Panc1 (cell line): ENCODE results near the gene ELP5. TPM values are rescaled to one million over a fixed set of nuclear protein-coding genes. Genes with fewer than 3 reads are reported as not detected.
A peak's percentile ranks its signal among the peaks of the same experiment; 100 is the strongest.

Experiments used
- ATAC-seq: fragments of 200-7000 bp; cut with Tn5 transposase; 2 replicates; pipeline ENCODE4 v1.9.1; 2020; ENCODE audit warnings: mild to moderate bottlenecking, moderate library complexity
- BruUV-seq: library from RNA; stranded (reverse); fragments of 400-500 nt; replicated peaks from 2 replicates; lab custom pipeline; 2021; lab: Mats Ljungman, UMichigan
- CTCF ChIA-PET: fragments of 300-600 bp; sonication (Branson Sonifier 250); formaldehyde crosslinking; loops from one replicate; lab custom pipeline; 2022; ENCODE audit warnings: antibody characterized with exemption; lab: Charles Lee
- POLR2A ChIA-PET: fragments of 300-600 bp; sonication (Branson Sonifier 250); formaldehyde crosslinking; loops from one replicate; lab custom pipeline; 2022; ENCODE audit warnings: antibody characterized with exemption; lab: Charles Lee
- DNase-seq: peaks from one replicate; pipeline ENCODE4 v3.0.0-alpha.2; 2010; ENCODE audit warnings: low read depth, low spot score
- H3K27ac ChIP-seq: 2 replicates; pipeline ENCODE4 v1.5.1; 2011; ENCODE audit warnings: mild to moderate bottlenecking, low read length, inconsistent platforms
- H3K27me3 ChIP-seq: fragments of 200-500 bp; sonication (Bioruptor generic); 2 replicates; pipeline ENCODE4 v1.6.0; 2014; ENCODE audit warnings: low read length, inconsistent platforms; ENCODE audit not compliant: control insufficient read depth, insufficient read depth
- H3K36me3 ChIP-seq: fragments of 200-500 bp; sonication (Bioruptor generic); 2 replicates; pipeline ENCODE4 v1.5.1; 2014; ENCODE audit warnings: inconsistent platforms, mild to moderate bottlenecking, low read length, moderate library complexity; ENCODE audit not compliant: control insufficient read depth, insufficient read depth
- H3K4me1 ChIP-seq: 2 replicates; pipeline ENCODE4 v1.5.1; 2011; ENCODE audit warnings: inconsistent platforms, mild to moderate bottlenecking, low read length, moderate library complexity; ENCODE audit not compliant: control insufficient read depth, insufficient read depth
- H3K4me3 ChIP-seq, 2 experiments: 2 replicates each; pipeline ENCODE4 v1.5.1; 2011 to 2012; ENCODE audit warnings: low read depth in 2 of 2, low read length in 2 of 2, mild to moderate bottlenecking in 2 of 2, inconsistent platforms in 1 of 2, moderate library complexity in 1 of 2
- H3K9me3 ChIP-seq: fragments of 200-500 bp; sonication (Bioruptor generic); 2 replicates; pipeline ENCODE4 v1.5.1; 2014; ENCODE audit warnings: low read depth, mild to moderate bottlenecking, inconsistent platforms, low read length, moderate library complexity; ENCODE audit not compliant: control insufficient read depth, insufficient read depth
- SIN3A ChIP-seq: IDR thresholded peaks from 2 replicates; pipeline ENCODE4 v1.6.1; 2012; ENCODE audit warnings: low read depth, mild to moderate bottlenecking, low read length, moderate library complexity, borderline replicate concordance; ENCODE audit not compliant: insufficient read depth
- TCF7L2 ChIP-seq: IDR thresholded peaks from 2 replicates; pipeline ENCODE4 v1.6.1; 2011; ENCODE audit warnings: mild to moderate bottlenecking, low read depth, low read length, inconsistent platforms
- in situ Hi-C: cut with HindIII; loops from 2 replicates; pipeline ENCODE4 v1.10.0; 2016; ENCODE audit warnings: low sequenced_read_pairs, low pct_unique_long_range_greater_than_20kb
- intact Hi-C: fragments of 100-400 bp; cut with micrococcal nuclease; formaldehyde crosslinking; loops from one replicate; pipeline ENCODE4 v1.10.0; 2022; ENCODE audit not compliant: unreplicated experiment
- total RNA-seq: library from RNA; stranded (reverse); gene quantifications from one replicate; pipeline ENCODE4 v1.2.1, GENCODE V29; 2021; ENCODE audit not compliant: unreplicated experiment
- TF ChIP-seq, protein P1 (sequence below): fragments of 450-650 bp; IDR thresholded peaks from 2 replicates; pipeline ENCODE4 v1.5.1; 2017; ENCODE audit warnings: mild to moderate bottlenecking
- TF ChIP-seq, protein P2 (sequence below), 2 experiments: IDR thresholded peaks; 2 replicates each; pipeline ENCODE4 v1.6.1; 2011 to 2012; ENCODE audit warnings: low read depth in 2 of 2, control low read depth in 1 of 2, low read length in 1 of 2, mild to moderate bottlenecking in 1 of 2, moderate library complexity in 1 of 2; ENCODE audit not compliant: insufficient read depth in 1 of 2

ELP5 gene
- total RNA-seq, 1 experiment from 2014 or later = 89.5 TPM

DNA sequence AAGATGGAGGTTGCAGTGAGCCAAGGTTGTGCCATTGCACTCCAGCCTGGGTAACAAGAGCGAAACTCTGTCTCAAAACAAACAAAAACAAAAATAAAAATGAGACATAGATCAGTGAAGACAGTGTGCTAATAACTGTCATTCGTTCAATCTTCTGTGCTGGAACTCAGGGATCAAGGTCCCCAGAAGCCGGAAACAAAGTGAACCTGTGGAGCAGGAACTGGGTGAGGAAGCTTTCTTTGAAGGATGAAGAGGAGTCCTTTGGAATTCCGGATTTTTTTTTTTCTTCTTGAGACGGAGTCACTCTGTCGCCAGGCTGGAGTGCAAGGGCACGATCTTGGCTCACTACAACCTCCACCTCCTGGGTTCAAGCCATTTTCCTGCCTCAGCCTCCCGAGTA, 27.4 kb downstream of the ELP5 start:
- in situ Hi-C loops = no loop called here
- POLR2A ChIA-PET = no interaction called here
- H3K27me3 ChIP-seq = no peaks in the 10 kb centered on the region
- CTCF ChIA-PET = no interaction called here
- ATAC-seq = no peak
- no TSS peak for BruUV-seq
- H3K27ac ChIP-seq = no peak overlapping the region
- intact Hi-C loops = no loop called here
- no peaks in the 10 kb centered on the region for H3K4me1 ChIP-seq
- no peak overlapping the region for H3K4me3 ChIP-seq
- no peaks in the 10 kb centered on the region for H3K36me3 ChIP-seq
- DNase-seq = no peak
- TF ChIP-seq, protein P1, sequence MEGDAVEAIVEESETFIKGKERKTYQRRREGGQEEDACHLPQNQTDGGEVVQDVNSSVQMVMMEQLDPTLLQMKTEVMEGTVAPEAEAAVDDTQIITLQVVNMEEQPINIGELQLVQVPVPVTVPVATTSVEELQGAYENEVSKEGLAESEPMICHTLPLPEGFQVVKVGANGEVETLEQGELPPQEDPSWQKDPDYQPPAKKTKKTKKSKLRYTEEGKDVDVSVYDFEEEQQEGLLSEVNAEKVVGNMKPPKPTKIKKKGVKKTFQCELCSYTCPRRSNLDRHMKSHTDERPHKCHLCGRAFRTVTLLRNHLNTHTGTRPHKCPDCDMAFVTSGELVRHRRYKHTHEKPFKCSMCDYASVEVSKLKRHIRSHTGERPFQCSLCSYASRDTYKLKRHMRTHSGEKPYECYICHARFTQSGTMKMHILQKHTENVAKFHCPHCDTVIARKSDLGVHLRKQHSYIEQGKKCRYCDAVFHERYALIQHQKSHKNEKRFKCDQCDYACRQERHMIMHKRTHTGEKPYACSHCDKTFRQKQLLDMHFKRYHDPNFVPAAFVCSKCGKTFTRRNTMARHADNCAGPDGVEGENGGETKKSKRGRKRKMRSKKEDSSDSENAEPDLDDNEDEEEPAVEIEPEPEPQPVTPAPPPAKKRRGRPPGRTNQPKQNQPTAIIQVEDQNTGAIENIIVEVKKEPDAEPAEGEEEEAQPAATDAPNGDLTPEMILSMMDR = no peak
- no peaks in the 10 kb centered on the region for H3K9me3 ChIP-seq

DNA sequence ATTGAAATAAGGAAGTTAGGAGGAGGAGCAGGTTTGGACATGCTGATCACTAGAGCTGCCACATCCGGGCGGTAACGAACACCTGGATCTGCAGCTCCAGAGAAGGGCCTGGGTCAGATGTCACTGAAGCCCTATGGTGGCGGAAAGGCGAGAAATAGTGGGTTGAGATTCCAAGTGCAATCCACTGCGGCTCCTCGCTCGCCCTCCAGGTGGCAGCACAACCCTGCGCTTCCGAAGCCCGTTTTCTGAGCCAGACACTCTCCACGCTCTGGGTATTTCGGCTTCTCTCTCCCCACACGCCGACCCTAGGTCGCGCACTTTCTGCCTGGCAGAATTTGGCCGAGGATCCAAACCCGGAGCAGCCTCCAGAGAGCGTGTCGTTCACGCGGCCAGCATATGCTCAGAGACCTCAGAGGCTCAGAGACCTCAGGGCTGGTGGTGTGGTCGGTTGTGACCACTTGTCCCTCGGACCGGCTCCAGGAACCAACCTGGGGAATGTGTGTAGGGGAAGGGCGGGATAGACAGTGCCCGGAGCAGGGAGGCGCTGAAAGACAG, 28.6 kb downstream of the ELP5 start:
- intact Hi-C loops = loop anchor here (2.0 kb wide), 1 partner anchor 16 kb away; no protein-coding TSS in a partner anchor
- in situ Hi-C loops = no loop called here
- CTCF ChIA-PET = interaction anchor here (1.0 to 1.8 kb wide), 2 partner anchors 16 to 33 kb away, joined by 4 to 13 read pairs; no protein-coding TSS in a partner anchor

More for the DNA sequence above, 28.6 kb downstream of the ELP5 start:
- TF ChIP-seq, protein P1 = peak; percentile 94
- TF ChIP-seq SIN3A = no peak
- TF ChIP-seq TCF7L2 = no peak
- TF ChIP-seq, protein P2, sequence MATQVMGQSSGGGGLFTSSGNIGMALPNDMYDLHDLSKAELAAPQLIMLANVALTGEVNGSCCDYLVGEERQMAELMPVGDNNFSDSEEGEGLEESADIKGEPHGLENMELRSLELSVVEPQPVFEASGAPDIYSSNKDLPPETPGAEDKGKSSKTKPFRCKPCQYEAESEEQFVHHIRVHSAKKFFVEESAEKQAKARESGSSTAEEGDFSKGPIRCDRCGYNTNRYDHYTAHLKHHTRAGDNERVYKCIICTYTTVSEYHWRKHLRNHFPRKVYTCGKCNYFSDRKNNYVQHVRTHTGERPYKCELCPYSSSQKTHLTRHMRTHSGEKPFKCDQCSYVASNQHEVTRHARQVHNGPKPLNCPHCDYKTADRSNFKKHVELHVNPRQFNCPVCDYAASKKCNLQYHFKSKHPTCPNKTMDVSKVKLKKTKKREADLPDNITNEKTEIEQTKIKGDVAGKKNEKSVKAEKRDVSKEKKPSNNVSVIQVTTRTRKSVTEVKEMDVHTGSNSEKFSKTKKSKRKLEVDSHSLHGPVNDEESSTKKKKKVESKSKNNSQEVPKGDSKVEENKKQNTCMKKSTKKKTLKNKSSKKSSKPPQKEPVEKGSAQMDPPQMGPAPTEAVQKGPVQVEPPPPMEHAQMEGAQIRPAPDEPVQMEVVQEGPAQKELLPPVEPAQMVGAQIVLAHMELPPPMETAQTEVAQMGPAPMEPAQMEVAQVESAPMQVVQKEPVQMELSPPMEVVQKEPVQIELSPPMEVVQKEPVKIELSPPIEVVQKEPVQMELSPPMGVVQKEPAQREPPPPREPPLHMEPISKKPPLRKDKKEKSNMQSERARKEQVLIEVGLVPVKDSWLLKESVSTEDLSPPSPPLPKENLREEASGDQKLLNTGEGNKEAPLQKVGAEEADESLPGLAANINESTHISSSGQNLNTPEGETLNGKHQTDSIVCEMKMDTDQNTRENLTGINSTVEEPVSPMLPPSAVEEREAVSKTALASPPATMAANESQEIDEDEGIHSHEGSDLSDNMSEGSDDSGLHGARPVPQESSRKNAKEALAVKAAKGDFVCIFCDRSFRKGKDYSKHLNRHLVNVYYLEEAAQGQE (IDR thresholded peaks at IDR 0.05; ENCODE audit: insufficient read depth in 1 of 2, low read depth in 2 of 2, low read length in 1 of 2) = no peak
- H3K27ac ChIP-seq = peak overlapping the region; percentile 63; the same call in 1 of the 2 replicates
- no peaks in the 10 kb centered on the region for H3K27me3 ChIP-seq
- POLR2A ChIA-PET = interaction anchor here (1.0 kb wide), 1 partner anchor 33 kb away, joined by 3 read pairs; no protein-coding TSS in a partner anchor
- no peaks in the 10 kb centered on the region for H3K4me1 ChIP-seq
- H3K9me3 ChIP-seq = no peaks in the 10 kb centered on the region
- no peaks in the 10 kb centered on the region for H3K36me3 ChIP-seq
- no TSS peak for BruUV-seq
- peak overlapping the region; percentile 46 to 64 for H3K4me3 ChIP-seq
- ATAC-seq (peak; percentile 87), DNase-seq (peak; percentile 80)
